H1 (cell line): ENCODE data around the gene ZNF789. TPM values are rescaled to one million over a fixed set of nuclear protein-coding genes. Genes with fewer than 3 reads are reported as not detected.

Experiments used
- CTCF ChIA-PET: fragments of 300-600 bp; sonication (Branson Sonifier 250); formaldehyde crosslinking; loops from one replicate; lab custom pipeline; 2021; ENCODE audit not compliant: partially characterized antibody; lab: Charles Lee
- POLR2A ChIA-PET: fragments of 300-600 bp; sonication (Branson Sonifier 250); formaldehyde crosslinking; loops from one replicate; lab custom pipeline; 2021; ENCODE audit warnings: inconsistent platforms; ENCODE audit not compliant: partially characterized antibody; lab: Charles Lee
- DNase-seq, 2 experiments: peaks; one replicate each; pipeline versions ENCODE4 v3.0.0 to v3.0.0-alpha.2; 2010 to 2022; ENCODE audit warnings: low spot score in 2 of 2, low read depth in 1 of 2, mixed read lengths in 1 of 2
- FAIRE-seq: peaks from 2 replicates; lab custom pipeline; 2011; peaks lifted over from hg19 to GRCh38; lab: Jason Lieb, UNC
- H2AFZ ChIP-seq: 2 replicates; pipeline ENCODE4 v1.8.1; 2012; ENCODE audit warnings: low read length, inconsistent platforms
- H2AK5ac ChIP-seq: 2 replicates; pipeline ENCODE4 v1.6.1; 2013; ENCODE audit warnings: low read depth, low read length
- H2BK120ac ChIP-seq: replicated peaks from 2 replicates; pipeline ENCODE3; 2013; ENCODE audit warnings: low read depth, low read length, inconsistent platforms
- H2BK12ac ChIP-seq: 2 replicates; pipeline ENCODE4 v1.6.1; 2013; ENCODE audit warnings: low read depth, low read length
- H2BK15ac ChIP-seq: 2 replicates; pipeline ENCODE4 v1.6.1; 2013; ENCODE audit warnings: low read length
- H2BK20ac ChIP-seq: 2 replicates; pipeline ENCODE4 v1.6.1; 2013; ENCODE audit warnings: low read length
- H2BK5ac ChIP-seq: 2 replicates; pipeline ENCODE4 v1.6.1; 2013; ENCODE audit warnings: low read depth, low read length
- H3K14ac ChIP-seq: 2 replicates; pipeline ENCODE4 v1.6.1; 2013; ENCODE audit warnings: inconsistent platforms; ENCODE audit not compliant: insufficient read length
- H3K18ac ChIP-seq: 2 replicates; pipeline ENCODE4 v1.6.1; 2013; ENCODE audit warnings: low read length; ENCODE audit errors: extremely low read depth
- H3K23ac ChIP-seq: 2 replicates; pipeline ENCODE4 v1.6.1; 2013; ENCODE audit warnings: inconsistent platforms; ENCODE audit not compliant: insufficient read length
- H3K23me2 ChIP-seq: 2 replicates; pipeline ENCODE4 v1.6.1; 2013; ENCODE audit warnings: low read depth, low read length
- H3K27ac ChIP-seq: 2 replicates; pipeline ENCODE4 v1.6.1; 2011; ENCODE audit warnings: low read depth, low read length, inconsistent platforms
- H3K27me3 ChIP-seq, 4 experiments: replicated peaks in 1 of 4; 1 replicate in 1 of 4; 2 replicates in 3 of 4; pipeline versions ENCODE4 v1.6.1 to v1.8.1; 2011 to 2013; ENCODE audit warnings: low read length in 3 of 4, mild to moderate bottlenecking in 3 of 4, inconsistent platforms in 2 of 4, mixed read lengths in 2 of 4, moderate library complexity in 1 of 4; ENCODE audit not compliant: control insufficient read depth in 3 of 4, insufficient read depth in 3 of 4; ENCODE audit errors: extremely low read depth in 1 of 4
- H3K36me3 ChIP-seq, 4 experiments: 2 replicates each; pipeline versions ENCODE4 v1.6.1 to v1.8.1; 2011 to 2013; ENCODE audit warnings: mild to moderate bottlenecking in 4 of 4, low read length in 3 of 4, moderate library complexity in 2 of 4, control low read depth in 1 of 4, inconsistent platforms in 1 of 4; ENCODE audit not compliant: insufficient read depth in 4 of 4, control insufficient read depth in 2 of 4
- H3K4ac ChIP-seq: replicated peaks from 2 replicates; pipeline ENCODE3; 2013; ENCODE audit warnings: low read length, low read depth, mixed read lengths, inconsistent platforms; ENCODE audit not compliant: insufficient read length
- H3K4me1 ChIP-seq, 4 experiments: replicated peaks in 1 of 4; 1 replicate in 1 of 4; 2 replicates in 3 of 4; pipeline versions ENCODE4 v1.6.1 to v1.8.1; 2011 to 2013; ENCODE audit warnings: low read length in 3 of 4, inconsistent platforms in 2 of 4, mixed read lengths in 1 of 4; ENCODE audit not compliant: insufficient read depth in 4 of 4, control insufficient read depth in 3 of 4
- H3K4me2 ChIP-seq, 2 experiments: 2 replicates each; pipeline versions ENCODE4 v1.6.1 to v1.8.1; 2011 to 2013; ENCODE audit warnings: low read depth in 2 of 2, low read length in 2 of 2, control low read depth in 1 of 2, inconsistent platforms in 1 of 2, mild to moderate bottlenecking in 1 of 2; ENCODE audit not compliant: insufficient read depth in 1 of 2
- H3K4me3 ChIP-seq, 4 experiments: fragments of 200-600, 300-600 bp in 1 of 4; sonication (generic), shearing (Covaris generic), sonication (Bioruptor Twin) in 1 of 4; 2 replicates each; pipeline versions ENCODE4 v1.5.1 to v1.8.1; 2011 to 2016; ENCODE audit warnings: low read length in 4 of 4, low read depth in 3 of 4, control low read depth in 2 of 4, inconsistent platforms in 2 of 4, mild to moderate bottlenecking in 2 of 4, mixed read lengths in 1 of 4, moderate library complexity in 1 of 4; ENCODE audit not compliant: insufficient read depth in 2 of 4; ENCODE audit errors: extremely low read depth in 1 of 4
- H3K56ac ChIP-seq: replicated peaks from 2 replicates; pipeline ENCODE3; 2013; ENCODE audit warnings: low read depth, mild to moderate bottlenecking, mixed read lengths, low read length, inconsistent platforms; ENCODE audit not compliant: insufficient read length
- H3K79me1 ChIP-seq: 2 replicates; pipeline ENCODE4 v1.6.1; 2013; ENCODE audit warnings: low read depth, low read length, control low read depth
- H3K79me2 ChIP-seq, 2 experiments: 2 replicates each; pipeline versions ENCODE4 v1.6.1 to v1.8.1; 2012 to 2013; ENCODE audit warnings: low read length in 2 of 2, mild to moderate bottlenecking in 2 of 2, inconsistent platforms in 1 of 2; ENCODE audit not compliant: insufficient read depth in 2 of 2, control insufficient read depth in 1 of 2
- H3K9ac ChIP-seq, 4 experiments: replicated peaks in 1 of 4; 1 replicate in 1 of 4; 2 replicates in 3 of 4; pipeline versions ENCODE4 v1.6.1 to v1.8.1; 2011 to 2013; ENCODE audit warnings: low read depth in 3 of 4, low read length in 3 of 4, control low read depth in 2 of 4, mild to moderate bottlenecking in 2 of 4, moderate library complexity in 2 of 4, inconsistent platforms in 1 of 4; ENCODE audit errors: extremely low read depth in 1 of 4
- H3K9me3 ChIP-seq, 2 experiments: 2 replicates each; pipeline versions ENCODE4 v1.6.1 to v1.8.1; 2012 to 2013; ENCODE audit warnings: mild to moderate bottlenecking in 2 of 2, moderate library complexity in 2 of 2, control low read depth in 1 of 2, inconsistent platforms in 1 of 2, low read depth in 1 of 2, low read length in 1 of 2, mixed read lengths in 1 of 2; ENCODE audit not compliant: insufficient read depth in 2 of 2
- H4K20me1 ChIP-seq, 2 experiments: replicated peaks in 1 of 2; 2 replicates each; pipeline versions ENCODE3 to v1.8.1; 2011 to 2013; ENCODE audit warnings: inconsistent platforms in 2 of 2, low read length in 2 of 2, mild to moderate bottlenecking in 1 of 2; ENCODE audit not compliant: insufficient read depth in 2 of 2, control insufficient read depth in 1 of 2
- H4K5ac ChIP-seq: 2 replicates; pipeline ENCODE4 v1.6.1; 2013; ENCODE audit warnings: low read length, low read depth, mixed read lengths, inconsistent platforms; ENCODE audit not compliant: insufficient read length
- H4K8ac ChIP-seq: 2 replicates; pipeline ENCODE4 v1.8.0; 2013; ENCODE audit warnings: mild to moderate bottlenecking, moderate library complexity, low read length, inconsistent platforms; ENCODE audit not compliant: insufficient read depth; ENCODE audit errors: extremely low read depth
- H4K91ac ChIP-seq: replicated peaks from 2 replicates; pipeline ENCODE3; 2013; ENCODE audit warnings: low read length, mixed read lengths, inconsistent platforms; ENCODE audit not compliant: insufficient read length
- ASH2L ChIP-seq: fragments of 200-600, 300-600 bp; sonication (generic); IDR thresholded peaks from one replicate; pipeline ENCODE4 v1.7.1; 2017; ENCODE audit warnings: low read length
- CHD2 ChIP-seq: IDR thresholded peaks from 2 replicates; pipeline ENCODE4 v1.6.1; 2012; ENCODE audit warnings: low read length, improper control_type of control experiment
- E2F6 ChIP-seq: IDR thresholded peaks from 2 replicates; pipeline ENCODE4 v1.6.1; 2012; ENCODE audit warnings: inconsistent platforms
- GTF2F1 ChIP-seq: IDR thresholded peaks from 2 replicates; pipeline ENCODE4 v1.6.1; 2012; ENCODE audit warnings: low read depth, low read length, improper control_type of control experiment, borderline replicate concordance
- HDAC6 ChIP-seq: IDR thresholded peaks from one replicate; pipeline ENCODE4 v1.7.1; 2012; ENCODE audit warnings: low read depth, mild to moderate bottlenecking, inconsistent platforms, low read length, moderate library complexity
- PHF8 ChIP-seq: fragments of 200-600 bp; sonication (generic); conservative IDR thresholded peaks from 2 replicates; pipeline ENCODE4 v1.7.1; 2012; ENCODE audit warnings: low read depth, mild to moderate bottlenecking, inconsistent platforms, low read length, moderate library complexity
- POLR2AphosphoS5 ChIP-seq: IDR thresholded peaks from 2 replicates; pipeline ENCODE4 v1.6.1; 2011; ENCODE audit warnings: low read depth, low read length
- RBBP5 ChIP-seq: IDR thresholded peaks from 2 replicates; pipeline ENCODE4 v1.7.1; 2012; ENCODE audit warnings: low read depth, mild to moderate bottlenecking, inconsistent platforms, low read length, moderate library complexity, borderline replicate concordance
- RNF2 ChIP-seq: fragments of 200-900, 300-1000 bp; sonication (generic); IDR thresholded peaks from 2 replicates; pipeline ENCODE4 v1.7.1; 2016; ENCODE audit warnings: borderline replicate concordance, low read depth, mild to moderate bottlenecking, antibody characterized with exemption, low read length; ENCODE audit not compliant: poor library complexity, severe bottlenecking; ENCODE audit errors: missing control alignments
- RXRA ChIP-seq: IDR thresholded peaks from 2 replicates; pipeline ENCODE4 v1.6.1; 2011; ENCODE audit warnings: low read depth, mild to moderate bottlenecking, low read length, moderate library complexity; ENCODE audit not compliant: insufficient read depth
- SIRT6 ChIP-seq: IDR thresholded peaks from one replicate; pipeline ENCODE4 v1.7.1; 2012; ENCODE audit warnings: low read length, inconsistent platforms
- TBP ChIP-seq: IDR thresholded peaks from 2 replicates; pipeline ENCODE4 v1.6.1; 2011; ENCODE audit warnings: low read depth, low read length, improper control_type of control experiment
- WGBS, 2 experiments: shearing (Covaris generic) in 1 of 2; methylation state at CpG; one replicate each; pipeline versions ENCODE4 v1.1.6 to v1.1.7; 2013 to 2015; ENCODE audit warnings: low lambda C conversion rate in 2 of 2, mixed read lengths in 2 of 2, inconsistent platforms in 1 of 2, low coverage in 1 of 2, missing lambda C conversion rate in 1 of 2; ENCODE audit not compliant: insufficient replicate concordance in 2 of 2, insufficient coverage in 1 of 2, insufficient read length in 1 of 2; ENCODE audit errors: extremely low coverage in 1 of 2, missing lambda C conversion rate in 1 of 2; 5-methylcytosine and 5-hydroxymethylcytosine counted together
- polyA plus RNA-seq, 7 experiments: library from polyadenylated mRNA; depleted of rRNA in 3 of 7; stranded (reverse) in 5 of 7; unstranded in 2 of 7; fragments of >200 nt in 5 of 7; fragments of 200-250 nt in 2 of 7; gene quantifications; 1 replicate in 5 of 7; 2 replicates in 1 of 7; 4 replicates in 1 of 7; pipeline versions ENCODE4 v1.2.1 to v1.2.3, GENCODE V29; 2011 to 2013; ENCODE audit warnings: missing spikeins in 2 of 7, mixed read lengths in 2 of 7
- total RNA-seq: library from RNA; stranded (reverse); fragmentation: NEBNext Ultra II Directional; extraction: Animal tissue kit (Norgen Biotek cat#: 25700); gene quantifications from 2 replicates; pipeline ENCODE4 v1.2.1, GENCODE V29; 2021
- TF ChIP-seq, protein P1 (sequence below): IDR thresholded peaks from 2 replicates; pipeline ENCODE4 v1.6.1; 2011; ENCODE audit warnings: low read depth, mild to moderate bottlenecking, low read length; ENCODE audit not compliant: insufficient read depth

Gene ZNF789
- total and polyA plus RNA-seq, 2 of the 8 experiments (the other 6 are each of a cell fraction or from before 2014, with no cell fraction given) = 11.4 to 12.5 TPM

DNA sequence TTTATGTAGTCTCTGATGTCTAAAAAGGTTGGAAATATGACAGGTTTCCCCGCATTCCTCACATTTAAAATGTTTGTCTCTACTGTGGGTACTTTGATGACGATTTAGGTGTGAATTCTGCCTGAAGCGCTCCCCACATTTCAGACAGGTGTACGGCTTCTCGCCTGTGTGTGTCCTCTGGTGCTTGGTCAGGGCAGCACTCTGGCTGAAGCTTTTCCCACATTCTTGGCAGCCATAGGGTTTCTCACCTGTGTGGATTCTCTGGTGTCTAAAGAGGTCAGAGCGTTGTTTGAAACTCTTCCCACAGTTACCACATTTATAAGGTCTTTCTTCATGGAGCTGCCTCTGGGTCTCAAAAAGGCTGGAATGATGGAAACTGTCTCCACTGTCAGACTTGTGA, 21.1 kb downstream of the ZNF789 start:
- Histone ChIP-seq H3K4me1 (peaks cover 0 to 4% (median 0%) of the 10 kb centered on the region in 4 experiments; a peak in 3 of 7 replicates), H3K79me2 (peaks cover 8 to 24% of the 10 kb centered on the region in 2 experiments), H3K56ac (no peak overlapping the region), H3K9ac (no peak overlapping the region), H2AFZ (no peak overlapping the region), H2BK5ac (no peak overlapping the region), H3K27ac (no peak overlapping the region), H4K20me1 (peaks cover 3 to 9% of the 10 kb centered on the region in 2 experiments), H3K79me1 (peaks cover 7% of the 10 kb centered on the region; the same call in 1 of the 2 replicates), H2BK15ac (no peak overlapping the region), H2BK120ac (no peak overlapping the region), H3K23ac (no peak overlapping the region), H3K4me3 (no peak overlapping the region), H2BK12ac (no peak overlapping the region), H2BK20ac (no peak overlapping the region), H4K5ac (no peak overlapping the region), H3K27me3 (no peaks in the 10 kb centered on the region), H3K14ac (no peak overlapping the region), H3K23me2 (peaks cover 4% of the 10 kb centered on the region; the same call in 1 of the 2 replicates), H3K9me3 (peaks cover 15 to 19% of the 10 kb centered on the region in 2 experiments), H3K4ac (no peak overlapping the region), H4K8ac (no peak overlapping the region), H2AK5ac (no peak overlapping the region), H3K18ac (no peak overlapping the region), H3K4me2 (no peak overlapping the region), H4K91ac (no peak overlapping the region), H3K36me3 (peaks cover 4 to 40% (median 25%) of the 10 kb centered on the region in 4 experiments; a peak in 7 of 8 replicates)
- no peak for DNase-seq
- POLR2A ChIA-PET = no interaction called here
- no peak for FAIRE-seq
- WGBS, 2 experiments = 97% methylated on average over 6 of the region's 6 CpGs; no CpG with 5 or more reads in 1 of the 2 experiments
- CTCF ChIA-PET = interaction anchor here (0.9 kb wide), 1 partner anchor 105 kb away, joined by 3 read pairs; no protein-coding TSS in a partner anchor
- TF ChIP-seq TBP (no peak), ASH2L (no peak), HDAC6 (no peak), RNF2 (no peak), CHD2 (no peak), SIRT6 (no peak), PHF8 (no peak), POLR2AphosphoS5 (no peak), RXRA (no peak), RBBP5 (no peak), E2F6 (no peak), GTF2F1 (no peak)
- TF ChIP-seq, protein P1, sequence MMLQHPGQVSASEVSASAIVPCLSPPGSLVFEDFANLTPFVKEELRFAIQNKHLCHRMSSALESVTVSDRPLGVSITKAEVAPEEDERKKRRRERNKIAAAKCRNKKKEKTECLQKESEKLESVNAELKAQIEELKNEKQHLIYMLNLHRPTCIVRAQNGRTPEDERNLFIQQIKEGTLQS = no peak
